ENCODE data around the gene SLC35D1. TPM values are rescaled to one million over a fixed set of nuclear protein-coding genes. Genes with fewer than 3 reads are reported as not detected.
A peak's percentile ranks its signal among the peaks of the same experiment; 100 is the strongest.

The SLC35D1 gene
- polyA plus RNA-seq, 1 of the 3 experiments (the other 2 are of a cell fraction) = 4.8 TPM

DNA sequence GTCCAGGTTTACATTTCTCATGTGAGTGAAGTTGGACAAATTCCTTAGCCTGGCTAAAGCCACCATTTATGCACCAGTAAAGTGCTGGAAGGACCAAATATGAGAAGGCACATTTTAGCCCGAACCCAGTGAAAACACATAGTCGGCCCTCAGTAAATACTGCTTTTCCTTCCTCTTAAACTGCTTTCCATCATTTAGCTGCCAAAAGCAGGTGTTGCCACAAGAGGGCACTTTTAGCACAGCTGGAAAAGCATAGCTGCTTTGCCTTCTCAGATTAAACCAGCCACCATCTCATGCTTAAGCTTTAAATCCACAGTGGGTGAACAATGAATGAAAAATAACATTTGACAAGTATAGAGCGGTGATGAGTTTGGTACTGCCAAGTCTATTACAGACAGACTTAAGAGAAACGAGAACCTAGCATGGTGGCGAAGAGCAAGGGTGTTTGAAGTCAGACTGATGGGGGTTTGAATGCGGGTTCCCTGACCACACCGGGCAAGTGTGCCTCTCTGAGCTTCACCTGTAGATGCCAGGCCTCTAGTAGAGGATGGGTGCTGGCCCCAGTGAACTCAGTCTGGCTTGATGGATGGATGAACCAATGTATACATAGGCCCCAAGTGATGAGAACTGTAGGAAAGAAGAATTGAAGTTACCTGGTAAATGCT lies 57.8 kb downstream of the SLC35D1 start:
- H3K4me3 ChIP-seq (ENCODE audit: low read depth in 2 of 2, low read length in 1 of 2) = peak overlapping the region in 1 of 2 experiments; percentile 28; a peak in 1 of 4 replicates
- H3K4me2 ChIP-seq = no peak overlapping the region
- H2AFZ ChIP-seq (ENCODE audit: low read depth) = no peak overlapping the region; the same call in 1 of the 2 replicates
- POLR2A ChIA-PET = interaction anchor here (0.9 kb wide), 1 partner anchor 153 kb away, joined by 4 read pairs; no protein-coding TSS in a partner anchor
- no peaks in the 10 kb centered on the region for H3K9me2 ChIP-seq
- H3F3A ChIP-seq (replicated peaks; ENCODE audit: insufficient read depth) = peaks cover 7% of the 10 kb centered on the region
- H3K9ac ChIP-seq = no peak overlapping the region
- CTCF ChIA-PET = interaction anchor here (0.7 to 6.6 kb wide), 49 partner anchors 9 to 1280 kb away, joined by 3 to 67 read pairs (median 4); partner anchors contain the start of gene SLC35D1
- peaks cover 0 to 3% of the 10 kb centered on the region in 2 experiments; a peak in 1 of 4 replicates for H3K4me1 ChIP-seq (ENCODE audit: control insufficient read depth in 1 of 2, insufficient read depth in 2 of 2, low read depth in 1 of 2, low read length in 1 of 2)
- no peak overlapping the region for H3K27ac ChIP-seq (ENCODE audit: low read depth in 2 of 2, low read length in 1 of 2)
- H3K79me2 ChIP-seq (ENCODE audit: insufficient read depth) = no peaks in the 10 kb centered on the region
- WGBS (ENCODE audit: low lambda C conversion rate) = 68% methylated on average over 7 of the region's 7 CpGs
- no peak for TF ChIP-seq GABPA (IDR thresholded peaks at IDR 0.05; ENCODE audit: low read depth)
- no peak for TF ChIP-seq EZH2phosphoT487 (IDR thresholded peaks at IDR 0.05; ENCODE audit: borderline replicate concordance, low read depth)
- TF ChIP-seq, protein P1, sequence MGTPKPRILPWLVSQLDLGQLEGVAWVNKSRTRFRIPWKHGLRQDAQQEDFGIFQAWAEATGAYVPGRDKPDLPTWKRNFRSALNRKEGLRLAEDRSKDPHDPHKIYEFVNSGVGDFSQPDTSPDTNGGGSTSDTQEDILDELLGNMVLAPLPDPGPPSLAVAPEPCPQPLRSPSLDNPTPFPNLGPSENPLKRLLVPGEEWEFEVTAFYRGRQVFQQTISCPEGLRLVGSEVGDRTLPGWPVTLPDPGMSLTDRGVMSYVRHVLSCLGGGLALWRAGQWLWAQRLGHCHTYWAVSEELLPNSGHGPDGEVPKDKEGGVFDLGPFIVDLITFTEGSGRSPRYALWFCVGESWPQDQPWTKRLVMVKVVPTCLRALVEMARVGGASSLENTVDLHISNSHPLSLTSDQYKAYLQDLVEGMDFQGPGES (IDR thresholded peaks at IDR 0.05; ENCODE audit: low read depth, low read length) = no peak
- TF ChIP-seq CTCF (IDR thresholded peaks at IDR 0.05) = peak; percentile 83
- TF ChIP-seq RCOR1 (IDR thresholded peaks at IDR 0.05; ENCODE audit: low read length) = no peak
- no peak for TF ChIP-seq TAF1 (IDR thresholded peaks at IDR 0.05; ENCODE audit: borderline replicate concordance, low read depth, low read length)
- TF ChIP-seq, protein P2, sequence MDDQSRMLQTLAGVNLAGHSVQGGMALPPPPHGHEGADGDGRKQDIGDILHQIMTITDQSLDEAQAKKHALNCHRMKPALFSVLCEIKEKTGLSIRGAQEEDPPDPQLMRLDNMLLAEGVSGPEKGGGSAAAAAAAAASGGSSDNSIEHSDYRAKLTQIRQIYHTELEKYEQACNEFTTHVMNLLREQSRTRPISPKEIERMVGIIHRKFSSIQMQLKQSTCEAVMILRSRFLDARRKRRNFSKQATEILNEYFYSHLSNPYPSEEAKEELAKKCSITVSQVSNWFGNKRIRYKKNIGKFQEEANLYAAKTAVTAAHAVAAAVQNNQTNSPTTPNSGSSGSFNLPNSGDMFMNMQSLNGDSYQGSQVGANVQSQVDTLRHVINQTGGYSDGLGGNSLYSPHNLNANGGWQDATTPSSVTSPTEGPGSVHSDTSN (IDR thresholded peaks at IDR 0.05) = no peak
- TF ChIP-seq CHD2 (IDR thresholded peaks at IDR 0.05; ENCODE audit: low read length, partially characterized antibody) = no peak
- no peak for TF ChIP-seq POLR2AphosphoS5 (IDR thresholded peaks at IDR 0.05; ENCODE audit: low read depth, low read length)
- no peak for TF ChIP-seq GATA2 (CRISPR knock-in tag; IDR thresholded peaks at IDR 0.05)
- TF ChIP-seq RAD21 (IDR thresholded peaks at IDR 0.05; ENCODE audit: low read length) = peak; percentile 91
- no peak for TF ChIP-seq ELF1 (IDR thresholded peaks at IDR 0.05)
- TF ChIP-seq, protein P3, sequence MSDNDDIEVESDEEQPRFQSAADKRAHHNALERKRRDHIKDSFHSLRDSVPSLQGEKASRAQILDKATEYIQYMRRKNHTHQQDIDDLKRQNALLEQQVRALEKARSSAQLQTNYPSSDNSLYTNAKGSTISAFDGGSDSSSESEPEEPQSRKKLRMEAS (IDR thresholded peaks at IDR 0.05; ENCODE audit: low read depth) = no peak
- TF ChIP-seq, protein P4, sequence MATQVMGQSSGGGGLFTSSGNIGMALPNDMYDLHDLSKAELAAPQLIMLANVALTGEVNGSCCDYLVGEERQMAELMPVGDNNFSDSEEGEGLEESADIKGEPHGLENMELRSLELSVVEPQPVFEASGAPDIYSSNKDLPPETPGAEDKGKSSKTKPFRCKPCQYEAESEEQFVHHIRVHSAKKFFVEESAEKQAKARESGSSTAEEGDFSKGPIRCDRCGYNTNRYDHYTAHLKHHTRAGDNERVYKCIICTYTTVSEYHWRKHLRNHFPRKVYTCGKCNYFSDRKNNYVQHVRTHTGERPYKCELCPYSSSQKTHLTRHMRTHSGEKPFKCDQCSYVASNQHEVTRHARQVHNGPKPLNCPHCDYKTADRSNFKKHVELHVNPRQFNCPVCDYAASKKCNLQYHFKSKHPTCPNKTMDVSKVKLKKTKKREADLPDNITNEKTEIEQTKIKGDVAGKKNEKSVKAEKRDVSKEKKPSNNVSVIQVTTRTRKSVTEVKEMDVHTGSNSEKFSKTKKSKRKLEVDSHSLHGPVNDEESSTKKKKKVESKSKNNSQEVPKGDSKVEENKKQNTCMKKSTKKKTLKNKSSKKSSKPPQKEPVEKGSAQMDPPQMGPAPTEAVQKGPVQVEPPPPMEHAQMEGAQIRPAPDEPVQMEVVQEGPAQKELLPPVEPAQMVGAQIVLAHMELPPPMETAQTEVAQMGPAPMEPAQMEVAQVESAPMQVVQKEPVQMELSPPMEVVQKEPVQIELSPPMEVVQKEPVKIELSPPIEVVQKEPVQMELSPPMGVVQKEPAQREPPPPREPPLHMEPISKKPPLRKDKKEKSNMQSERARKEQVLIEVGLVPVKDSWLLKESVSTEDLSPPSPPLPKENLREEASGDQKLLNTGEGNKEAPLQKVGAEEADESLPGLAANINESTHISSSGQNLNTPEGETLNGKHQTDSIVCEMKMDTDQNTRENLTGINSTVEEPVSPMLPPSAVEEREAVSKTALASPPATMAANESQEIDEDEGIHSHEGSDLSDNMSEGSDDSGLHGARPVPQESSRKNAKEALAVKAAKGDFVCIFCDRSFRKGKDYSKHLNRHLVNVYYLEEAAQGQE (IDR thresholded peaks at IDR 0.05; ENCODE audit: low read depth, low read length) = no peak
- no peak for TF ChIP-seq TCF12 (IDR thresholded peaks at IDR 0.05)
- no peak for TF ChIP-seq TEAD4 (IDR thresholded peaks at IDR 0.05; ENCODE audit: borderline replicate concordance, insufficient read depth)
- TF ChIP-seq FOSL2 (IDR thresholded peaks at IDR 0.05; ENCODE audit: borderline replicate concordance, low read depth) = no peak
- TF ChIP-seq ZBTB33 (IDR thresholded peaks at IDR 0.05; ENCODE audit: borderline replicate concordance, low read depth) = no peak
- TF ChIP-seq NFIC (IDR thresholded peaks at IDR 0.05; ENCODE audit: borderline replicate concordance) = no peak
- peak; percentile 47; the same call in 1 of the 2 replicates for TF ChIP-seq MXI1 (IDR thresholded peaks at IDR 0.05; ENCODE audit: low read depth, low read length)
- TF ChIP-seq SMC3 (IDR thresholded peaks at IDR 0.05; ENCODE audit: low read depth, low read length) = peak; percentile 92
- TF ChIP-seq YY1 (IDR thresholded peaks at IDR 0.05; ENCODE audit: low read depth) = no peak
- TF ChIP-seq FOXM1 (IDR thresholded peaks at IDR 0.05; ENCODE audit: low read depth) = no peak
- H3K9me3 ChIP-seq = no peaks in the 10 kb centered on the region
- H4K20me1 ChIP-seq (ENCODE audit: insufficient read depth) = no peaks in the 10 kb centered on the region
- DNase-seq = peak; percentile 48
- no peaks in the 10 kb centered on the region for H3K27me3 ChIP-seq (ENCODE audit: insufficient read depth)
- peaks cover 10 to 20% of the 10 kb centered on the region in 2 experiments for H3K36me3 ChIP-seq (replicated peaks in 1 of 2; ENCODE audit: control insufficient read depth in 1 of 2, insufficient read depth in 2 of 2, low read length in 1 of 2)
